Fibroblast of lung (primary cell): Measurements from ENCODE around the gene SLC35B1. TPM values are rescaled to one million over a fixed set of nuclear protein-coding genes. Genes with fewer than 3 reads are reported as not detected.

ENCODE experiments used
- DNase-seq, 2 donors: peaks; one replicate each; pipeline versions ENCODE4 v3.0.0 to v3.0.0-alpha.2; 2010; ENCODE audit warnings: low read depth in 2 of 2
- H2AFZ ChIP-seq: 2 replicates; pipeline ENCODE4 v1.5.1; 2012; ENCODE audit warnings: low read length, control low read depth, inconsistent platforms
- H3K27ac ChIP-seq: 2 replicates; pipeline ENCODE4 v1.5.1; 2011; ENCODE audit warnings: low read length, control low read depth; ENCODE audit not compliant: insufficient read depth
- H3K27me3 ChIP-seq: 2 replicates; pipeline ENCODE4 v1.5.1; 2011; ENCODE audit warnings: mild to moderate bottlenecking, low read length; ENCODE audit not compliant: control insufficient read depth, insufficient read depth
- H3K36me3 ChIP-seq: 2 replicates; pipeline ENCODE4 v1.5.1; 2011; ENCODE audit warnings: low read length; ENCODE audit not compliant: control insufficient read depth, insufficient read depth
- H3K4me1 ChIP-seq: 2 replicates; pipeline ENCODE4 v1.5.1; 2011; ENCODE audit warnings: low read length; ENCODE audit not compliant: control insufficient read depth, insufficient read depth; ENCODE audit errors: extremely low read depth
- H3K4me2 ChIP-seq: 2 replicates; pipeline ENCODE4 v1.5.1; 2011; ENCODE audit warnings: low read length, control low read depth; ENCODE audit not compliant: insufficient read depth; ENCODE audit errors: extremely low read depth
- H3K4me3 ChIP-seq, 4 experiments: fragments of 200-600 bp in 1 of 4; sonication (generic) in 1 of 4; replicated peaks in 1 of 4; 2 replicates each; pipeline ENCODE4 v1.5.1; 2011 to 2016; ENCODE audit warnings: low read length in 4 of 4, low read depth in 3 of 4, mild to moderate bottlenecking in 3 of 4, control low read depth in 2 of 4, inconsistent platforms in 1 of 4, mixed read lengths in 1 of 4; ENCODE audit not compliant: insufficient read depth in 1 of 4; ENCODE audit errors: control extremely low read depth in 1 of 4
- H3K79me2 ChIP-seq: 2 replicates; pipeline ENCODE4 v1.5.1; 2012; ENCODE audit warnings: mild to moderate bottlenecking, low read length, inconsistent platforms; ENCODE audit not compliant: control insufficient read depth, insufficient read depth
- H3K9ac ChIP-seq: 2 replicates; pipeline ENCODE4 v1.5.1; 2011; ENCODE audit warnings: mild to moderate bottlenecking, low read length, control low read depth; ENCODE audit not compliant: insufficient read depth
- H3K9me3 ChIP-seq: 2 replicates; pipeline ENCODE4 v1.5.1; 2012; ENCODE audit warnings: low read depth, low read length; ENCODE audit not compliant: control insufficient read depth, insufficient read depth
- H4K20me1 ChIP-seq: 2 replicates; pipeline ENCODE4 v1.5.1; 2011; ENCODE audit warnings: low read length; ENCODE audit not compliant: control insufficient read depth, insufficient read depth; ENCODE audit errors: extremely low read depth
- EZH2 ChIP-seq: IDR thresholded peaks from 2 replicates; pipeline ENCODE4 v1.5.1; 2012; ENCODE audit warnings: low read length, control low read depth, mild to moderate bottlenecking; ENCODE audit errors: missing control alignments
- polyA plus RNA-seq, 2 donors: library from polyadenylated mRNA; depleted of rRNA in 1 of 2; stranded (reverse) in 1 of 2; unstranded in 1 of 2; fragments of >200 nt; gene quantifications; 2 replicates each; pipeline ENCODE4 v1.2.1, GENCODE V29; 2011 to 2012; ENCODE audit warnings: missing spikeins in 1 of 2
- total RNA-seq: library from RNA; depleted of rRNA; stranded (reverse); fragments of >200 nt; gene quantifications from 2 replicates; pipeline ENCODE4 v1.2.1, GENCODE V29; 2014
- TF ChIP-seq, protein P1 (sequence below), 2 donors: IDR thresholded peaks in 1 of 2; conservative IDR thresholded peaks in 1 of 2; 1 replicate in 1 of 2; 2 replicates in 1 of 2; pipeline ENCODE4 v1.5.1; 2011 to 2012; ENCODE audit warnings: low read length in 2 of 2, control low read depth in 1 of 2, inconsistent platforms in 1 of 2, low read depth in 1 of 2, mild to moderate bottlenecking in 1 of 2

Gene SLC35B1
- total and polyA plus RNA-seq, 2 donors (not counting 1 experiment from before 2014, with no cell fraction given) = 36.3 to 56.9 TPM

- no peaks in the 10 kb centered on the region for H4K20me1 ChIP-seq
- H3K27me3 ChIP-seq = no peaks in the 10 kb centered on the region
- H3K4me3 ChIP-seq = no peak overlapping the region
- peaks cover 19% of the 10 kb centered on the region for H3K36me3 ChIP-seq
- no peak overlapping the region for H3K9ac ChIP-seq
- peak; percentile 31 to 49 for DNase-seq
- no peak overlapping the region for H2AFZ ChIP-seq
- H3K79me2 ChIP-seq = peaks cover 13% of the 10 kb centered on the region
- no peak overlapping the region for H3K4me2 ChIP-seq
- no peaks in the 10 kb centered on the region for H3K9me3 ChIP-seq
- H3K4me1 ChIP-seq = peaks cover 5% of the 10 kb centered on the region
- no peak for TF ChIP-seq EZH2
- TF ChIP-seq, protein P1, sequence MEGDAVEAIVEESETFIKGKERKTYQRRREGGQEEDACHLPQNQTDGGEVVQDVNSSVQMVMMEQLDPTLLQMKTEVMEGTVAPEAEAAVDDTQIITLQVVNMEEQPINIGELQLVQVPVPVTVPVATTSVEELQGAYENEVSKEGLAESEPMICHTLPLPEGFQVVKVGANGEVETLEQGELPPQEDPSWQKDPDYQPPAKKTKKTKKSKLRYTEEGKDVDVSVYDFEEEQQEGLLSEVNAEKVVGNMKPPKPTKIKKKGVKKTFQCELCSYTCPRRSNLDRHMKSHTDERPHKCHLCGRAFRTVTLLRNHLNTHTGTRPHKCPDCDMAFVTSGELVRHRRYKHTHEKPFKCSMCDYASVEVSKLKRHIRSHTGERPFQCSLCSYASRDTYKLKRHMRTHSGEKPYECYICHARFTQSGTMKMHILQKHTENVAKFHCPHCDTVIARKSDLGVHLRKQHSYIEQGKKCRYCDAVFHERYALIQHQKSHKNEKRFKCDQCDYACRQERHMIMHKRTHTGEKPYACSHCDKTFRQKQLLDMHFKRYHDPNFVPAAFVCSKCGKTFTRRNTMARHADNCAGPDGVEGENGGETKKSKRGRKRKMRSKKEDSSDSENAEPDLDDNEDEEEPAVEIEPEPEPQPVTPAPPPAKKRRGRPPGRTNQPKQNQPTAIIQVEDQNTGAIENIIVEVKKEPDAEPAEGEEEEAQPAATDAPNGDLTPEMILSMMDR (conservative IDR thresholded peaks at IDR 0.05 in 1 of 2, IDR thresholded peaks at IDR 0.05 in 1 of 2; ENCODE audit: low read depth in 1 of 2, low read length in 2 of 2) = peak; percentile 43 to 44
- H3K27ac ChIP-seq = no peak overlapping the region
Observed at GRCh38 chr17:49703557-49704277, 4.0 kb downstream of the SLC35B1 start.

- H3K27me3 ChIP-seq = no peaks in the 10 kb centered on the region
- peaks cover 19% of the 10 kb centered on the region for H3K36me3 ChIP-seq
- TF ChIP-seq, protein P1 (conservative IDR thresholded peaks at IDR 0.05 in 1 of 2, IDR thresholded peaks at IDR 0.05 in 1 of 2; ENCODE audit: low read depth in 1 of 2, low read length in 2 of 2) = no peak
- no peak for TF ChIP-seq EZH2
- no peak overlapping the region for H3K4me3 ChIP-seq
- no peaks in the 10 kb centered on the region for H3K79me2 ChIP-seq
- H2AFZ ChIP-seq = no peak overlapping the region
- no peaks in the 10 kb centered on the region for H4K20me1 ChIP-seq
- H3K27ac ChIP-seq = no peak overlapping the region
- no peak overlapping the region for H3K9ac ChIP-seq
- no peaks in the 10 kb centered on the region for H3K4me1 ChIP-seq
- H3K9me3 ChIP-seq = no peaks in the 10 kb centered on the region
- no peak for DNase-seq
- H3K4me2 ChIP-seq = no peak overlapping the region
Observed at GRCh38 chr17:49700960-49701359, 6.8 kb downstream of the SLC35B1 start.

GRCh38 chr17:49699966-49700575 is 7.7 kb downstream of the SLC35B1 start:
- H3K27me3 ChIP-seq = no peaks in the 10 kb centered on the region
- no peaks in the 10 kb centered on the region for H3K79me2 ChIP-seq
- H3K9me3 ChIP-seq = no peaks in the 10 kb centered on the region
- no peaks in the 10 kb centered on the region for H4K20me1 ChIP-seq
- TF ChIP-seq, protein P1 (conservative IDR thresholded peaks at IDR 0.05 in 1 of 2, IDR thresholded peaks at IDR 0.05 in 1 of 2; ENCODE audit: low read depth in 1 of 2, low read length in 2 of 2) = no peak
- TF ChIP-seq EZH2 = no peak
- H3K27ac ChIP-seq = no peak overlapping the region
- H3K9ac ChIP-seq = no peak overlapping the region
- no peak overlapping the region for H2AFZ ChIP-seq
- H3K4me3 ChIP-seq = no peak overlapping the region
- no peak overlapping the region for H3K4me2 ChIP-seq
- DNase-seq = no peak
- H3K4me1 ChIP-seq = no peaks in the 10 kb centered on the region
- H3K36me3 ChIP-seq = peaks cover 16% of the 10 kb centered on the region
